Cardiac muscle cell (in vitro differentiated cells and primary cell): ENCODE results near the gene MPST. TPM values are rescaled to one million over a fixed set of nuclear protein-coding genes. Genes with fewer than 3 reads are reported as not detected.

Experiments used
- DNase-seq, 2 donors: peaks; one replicate each; pipeline versions ENCODE4 v3.0.0 to v3.0.0-alpha.2; 2010 to 2017; ENCODE audit warnings: low read depth in 1 of 2, low spot score in 1 of 2
- H3K27ac ChIP-seq: fragments of 200-600 bp; sonication (generic); 2 replicates; pipeline ENCODE4 v1.5.1; 2016
- H3K27me3 ChIP-seq: fragments of 200-600 bp; sonication (generic); 2 replicates; pipeline ENCODE4 v1.6.0; 2016; ENCODE audit warnings: control low read depth
- H3K36me3 ChIP-seq: fragments of 200-600 bp; sonication (generic); 2 replicates; pipeline ENCODE4 v1.5.1; 2016; ENCODE audit warnings: control low read depth
- H3K4me1 ChIP-seq: fragments of 200-600 bp; sonication (generic); 2 replicates; pipeline ENCODE4 v1.8.1; 2017; ENCODE audit warnings: low read depth, mild to moderate bottlenecking, mixed run types
- H3K4me3 ChIP-seq: fragments of 200-600 bp; sonication (generic); 2 replicates; pipeline ENCODE4 v1.5.1; 2016; ENCODE audit warnings: mild to moderate bottlenecking
- H3K9me3 ChIP-seq: fragments of 200-600 bp; sonication (generic); 2 replicates; pipeline ENCODE4 v1.5.1; 2017; ENCODE audit warnings: low read depth, mild to moderate bottlenecking, control low read depth
- CTCF ChIP-seq: IDR thresholded peaks from 2 replicates; pipeline ENCODE4 v1.5.1; 2012; ENCODE audit warnings: low read depth, mild to moderate bottlenecking, low read length
- polyA plus RNA-seq: library from polyadenylated mRNA; unstranded; fragments of >200 nt; fragmentation: Nextera tagmentation; extraction: Ambion mirVana; gene quantifications from 2 replicates; pipeline ENCODE4 v1.2.1, GENCODE V29; 2016
- total RNA-seq: library from RNA; depleted of rRNA; stranded (reverse); fragments of >200 nt; gene quantifications from 2 replicates; pipeline ENCODE4 v1.2.3, GENCODE V29; 2016

MPST gene
- total and polyA plus RNA-seq, 2 experiments from 2014 or later: 86.0 to 152 TPM

DNA sequence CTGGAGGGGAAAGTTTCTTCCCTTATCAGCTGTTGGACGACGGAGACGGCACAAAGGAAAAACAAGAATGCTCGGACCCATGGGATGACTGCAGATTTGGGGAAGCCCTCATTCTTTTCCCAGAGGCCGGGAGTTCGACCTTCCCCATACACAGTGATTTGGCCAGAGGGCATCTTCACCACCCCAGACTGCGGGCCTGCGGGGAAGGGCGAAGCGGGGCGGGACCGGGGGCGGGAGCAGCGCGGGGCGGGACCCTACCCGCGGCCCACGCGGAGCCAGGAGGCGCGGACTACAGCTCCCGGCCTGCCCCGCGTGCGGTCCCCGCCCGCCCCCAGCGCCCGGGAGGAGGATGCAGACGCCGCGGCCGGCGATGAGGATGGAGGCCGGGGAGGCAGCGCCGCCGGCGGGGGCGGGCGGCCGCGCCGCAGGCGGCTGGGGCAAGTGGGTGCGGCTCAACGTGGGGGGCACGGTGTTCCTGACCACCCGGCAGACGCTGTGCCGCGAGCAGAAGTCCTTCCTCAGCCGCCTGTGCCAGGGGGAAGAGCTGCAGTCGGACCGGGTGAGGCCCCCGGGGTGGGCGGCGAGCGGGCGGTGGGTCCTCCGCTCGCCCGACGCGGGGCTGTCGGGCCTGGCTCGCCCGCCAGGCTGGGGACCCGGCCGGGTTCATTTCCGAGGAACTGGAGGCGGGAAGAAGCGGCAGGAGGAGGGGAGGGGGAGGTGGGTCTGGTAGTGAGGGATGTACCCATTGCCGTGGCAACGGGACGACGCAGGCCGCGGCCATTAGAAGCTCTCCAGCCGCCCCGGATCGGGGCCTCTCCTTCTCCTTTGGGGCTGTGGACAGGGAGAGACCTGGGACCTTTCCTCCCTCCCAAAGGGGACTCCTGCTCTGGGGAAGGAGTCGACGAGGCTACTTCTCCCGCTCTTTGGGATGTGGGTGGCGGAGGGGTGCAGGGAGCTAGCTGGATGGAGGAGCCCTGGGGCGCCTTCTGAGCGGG lies 32.1 kb downstream of the MPST start, which contains the start of gene KCTD17:
Gene KCTD17, plus strand, starts transcription at position 352 of the 995 bp plus-strand sequence. Its CDS starts 19 bp downstream, at position 371.
- no peaks in the 10 kb centered on the region for H3K36me3 ChIP-seq
- DNase-seq: peak; percentile 69 to 82
- H3K4me1 ChIP-seq: no peaks in the 10 kb centered on the region
- TF ChIP-seq CTCF: no peak
- no peaks in the 10 kb centered on the region for H3K27me3 ChIP-seq
- H3K4me3 ChIP-seq: peak within 1 kb of the TSS; percentile 84
- H3K27ac ChIP-seq: no peak within 1 kb of the TSS
- no peaks in the 10 kb centered on the region for H3K9me3 ChIP-seq

DNA sequence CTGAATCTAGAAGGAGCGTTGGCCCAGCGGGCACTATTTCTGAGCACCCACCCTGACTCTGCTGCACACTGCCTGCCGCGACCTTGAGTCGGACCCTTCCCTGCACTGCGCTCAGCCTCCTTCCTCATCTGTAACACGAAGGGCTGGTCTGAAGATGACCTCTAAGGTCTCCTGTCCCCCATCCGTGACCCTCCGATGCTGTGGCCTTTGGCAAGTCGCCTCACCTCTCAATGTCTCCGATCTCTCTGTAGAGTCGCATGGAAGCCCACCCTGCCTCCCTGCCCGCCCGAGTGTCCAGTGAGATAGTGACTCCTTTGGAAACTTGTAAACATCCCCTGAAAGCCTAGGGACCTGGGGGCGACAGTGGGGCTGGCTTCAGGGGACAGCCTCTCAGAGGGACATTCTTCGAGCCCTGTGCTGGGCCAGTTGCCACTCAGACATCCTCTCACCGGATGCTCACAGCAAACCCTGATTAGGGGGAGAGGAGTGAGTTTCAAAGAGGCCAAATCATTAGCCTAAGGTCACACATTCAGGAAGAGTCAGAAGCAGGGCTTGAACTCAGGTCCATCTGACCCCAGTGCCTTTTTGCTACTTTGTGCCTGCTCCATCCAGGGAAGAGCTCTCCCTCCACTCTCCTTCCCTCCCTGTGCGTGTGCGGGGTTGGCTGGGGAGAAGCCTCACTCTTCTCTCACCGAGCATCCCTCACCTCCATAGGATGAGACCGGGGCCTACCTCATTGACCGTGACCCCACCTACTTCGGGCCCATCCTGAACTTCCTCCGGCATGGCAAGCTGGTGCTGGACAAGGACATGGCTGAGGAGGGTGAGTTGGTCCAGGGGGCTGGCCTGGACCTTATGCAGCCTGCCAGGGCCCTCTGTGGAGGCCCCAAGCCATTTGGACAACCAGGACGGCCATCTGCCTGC lies 33.1 kb downstream of the MPST start:
- H3K4me1 ChIP-seq: no peaks in the 10 kb centered on the region

DNA sequence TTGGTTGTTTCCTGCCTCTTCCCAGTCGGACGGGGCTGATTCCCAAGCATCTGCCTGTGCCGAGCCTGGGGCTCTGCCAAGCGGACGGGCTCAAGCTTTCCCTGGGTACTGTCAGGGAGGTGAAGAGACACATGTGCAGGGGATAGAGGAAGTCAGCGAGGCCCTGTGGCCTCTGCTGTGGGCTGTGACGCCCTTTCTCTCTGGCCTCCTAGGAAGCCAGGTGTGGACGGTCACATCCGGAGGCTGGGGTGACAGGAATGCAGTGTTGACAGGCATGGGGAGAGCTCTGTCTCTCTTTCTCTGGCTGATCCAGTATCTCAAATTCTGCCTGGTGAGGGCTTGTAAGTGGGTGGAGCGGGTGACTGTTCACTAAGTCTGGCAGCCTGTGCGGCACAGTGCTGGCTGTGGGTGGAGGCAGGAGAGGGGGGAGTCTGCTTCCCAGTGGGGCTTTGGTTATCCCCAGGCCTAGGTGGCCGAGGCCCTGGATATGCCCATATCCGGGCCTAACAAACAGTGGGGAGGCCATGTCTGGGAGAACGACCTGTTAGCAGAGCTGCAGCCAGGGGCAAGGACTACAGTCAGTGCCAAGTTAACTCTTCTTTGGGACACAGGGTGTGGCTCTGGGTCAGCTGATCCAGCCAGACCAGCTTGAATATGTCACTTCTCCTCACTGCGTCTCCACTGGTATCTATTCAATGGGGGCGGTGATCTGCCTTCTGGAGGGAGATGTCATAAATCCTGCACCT lies 33.9 kb downstream of the MPST start:
- no peaks in the 10 kb centered on the region for H3K27me3 ChIP-seq
- no peaks in the 10 kb centered on the region for H3K36me3 ChIP-seq
- DNase-seq: peak; percentile 30 to 38
- no peaks in the 10 kb centered on the region for H3K4me1 ChIP-seq
- H3K27ac ChIP-seq: peak overlapping the region; percentile 13
- H3K4me3 ChIP-seq: no peak overlapping the region
- no peak for TF ChIP-seq CTCF
- no peaks in the 10 kb centered on the region for H3K9me3 ChIP-seq

More for the DNA sequence above, 33.1 kb downstream of the MPST start:
- Histone ChIP-seq H3K27ac (peak overlapping the region; percentile 13), H3K36me3 (no peaks in the 10 kb centered on the region), H3K27me3 (no peaks in the 10 kb centered on the region), H3K9me3 (no peaks in the 10 kb centered on the region), H3K4me3 (no peak overlapping the region)
- no peak for DNase-seq
- TF ChIP-seq CTCF: no peak

DNA sequence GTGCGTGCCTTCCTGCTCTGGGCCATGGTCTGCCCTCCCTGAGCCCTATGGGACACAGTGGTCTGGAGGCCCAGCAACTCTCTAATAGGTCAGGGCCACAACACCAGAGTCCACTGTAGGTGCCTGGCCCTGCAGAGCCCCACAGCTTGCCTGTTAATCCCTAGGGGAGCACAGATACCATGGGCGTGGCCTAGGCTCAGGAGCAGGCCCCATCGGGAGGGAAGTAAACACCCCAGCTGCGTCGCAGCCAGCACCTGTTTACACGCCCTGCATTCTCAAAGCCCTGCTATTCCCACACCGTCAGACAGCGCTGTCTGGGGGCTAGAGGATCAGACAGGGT lies 34.5 kb downstream of the MPST start:
- Histone ChIP-seq H3K4me3 (no peak overlapping the region), H3K27me3 (no peaks in the 10 kb centered on the region), H3K9me3 (no peaks in the 10 kb centered on the region), H3K36me3 (no peaks in the 10 kb centered on the region), H3K27ac (peak overlapping the region; percentile 13), H3K4me1 (no peaks in the 10 kb centered on the region)
- DNase-seq: no peak
- TF ChIP-seq CTCF: no peak
